Sigmoid colon (tissue), 7 donors: ENCODE measurements around the gene MAN2A2. TPM values are rescaled to one million over a fixed set of nuclear protein-coding genes. Genes with fewer than 3 reads are reported as not detected.

ENCODE experiments used
- DNase-seq: peaks from one replicate; pipeline ENCODE4 v3.0.0-alpha.2; 2019
- H3K27ac ChIP-seq, 4 donors: fragments of 200-600 bp; sonication (generic); one replicate each; pipeline ENCODE4 v1.5.1; 2016 to 2019; ENCODE audit warnings: mild to moderate bottlenecking in 1 of 4
- H3K27me3 ChIP-seq, 3 donors: fragments of 200-600 bp; sonication (generic); one replicate each; pipeline ENCODE4 v1.5.1; 2019; ENCODE audit warnings: mild to moderate bottlenecking in 1 of 3
- H3K36me3 ChIP-seq, 4 donors: fragments of 200-600 bp; sonication (generic); one replicate each; pipeline ENCODE4 v1.5.1; 2016 to 2019
- H3K4me1 ChIP-seq, 4 donors: fragments of 200-600 bp; sonication (generic); one replicate each; pipeline ENCODE4 v1.5.1; 2017 to 2019
- H3K4me3 ChIP-seq, 4 donors: fragments of 200-600 bp; sonication (generic); one replicate each; pipeline ENCODE4 v1.5.1; 2017 to 2019; ENCODE audit warnings: mild to moderate bottlenecking in 2 of 4, moderate library complexity in 1 of 4
- H3K9me3 ChIP-seq, 4 donors: fragments of 200-600 bp in 3 of 4; sonication (generic) in 3 of 4; one replicate each; pipeline versions ENCODE4 v1.5.1 to v1.6.1; 2013 to 2019
- EP300 ChIP-seq, 4 donors: sonication (generic); formaldehyde crosslinking; IDR thresholded peaks; one replicate each; pipeline ENCODE4 v1.6.1; 2017; ENCODE audit warnings: antibody characterized with exemption in 4 of 4
- POLR2A ChIP-seq, 2 donors: fragments of 450-650 bp; IDR thresholded peaks; one replicate each; pipeline ENCODE4 v1.6.1; 2016; ENCODE audit warnings: antibody characterized with exemption in 2 of 2, mild to moderate bottlenecking in 2 of 2, moderate library complexity in 2 of 2
- POLR2AphosphoS5 ChIP-seq, 4 donors: sonication (generic); formaldehyde crosslinking; IDR thresholded peaks; one replicate each; pipeline ENCODE4 v1.6.1; 2017; ENCODE audit warnings: antibody characterized with exemption in 4 of 4
- WGBS, 2 donors: extraction: QIAGEN DNeasy Blood & Tissue Kit; methylation state at CpG; one replicate each; pipeline ENCODE4 v1.1.7; 2013; 5-methylcytosine and 5-hydroxymethylcytosine counted together
- intact Hi-C: fragments of 100-400 bp; cut with DNase I; formaldehyde crosslinking; loops from one replicate; pipeline ENCODE4 v1.15.1; 2023
- polyA plus RNA-seq, 3 donors: library from polyadenylated mRNA; stranded (reverse); fragments of 200-250 nt; gene quantifications; one replicate each; pipeline ENCODE4 v1.2.3, GENCODE V29; 2013
- total RNA-seq, 4 donors: library from RNA; depleted of rRNA; stranded (reverse); fragments of >200 nt; gene quantifications; one replicate each; pipeline ENCODE4 v1.1.0, GENCODE V29; 2016
- TF ChIP-seq, protein P1 (sequence below), 4 experiments: fragments of 450-650 bp in 3 of 4; fragments of 200-600 bp in 1 of 4; IDR thresholded peaks; one replicate each; pipeline ENCODE4 v1.5.1; 2016 to 2019; ENCODE audit warnings: antibody characterized with exemption in 4 of 4, mild to moderate bottlenecking in 3 of 4, moderate library complexity in 2 of 4
- donor health status: healthy with polysubstance abuse.
- donor health status: Bipolar disorder and iron deficiency.
- donor health status: healthy.

MAN2A2 gene
- total and polyA plus RNA-seq, 7 donors: 3.7 to 57.6 (median 31.0) TPM

- intact Hi-C loops: loop anchor here (1.0 to 2.0 kb wide), 2 partner anchors 31 to 93 kb away; partner anchors contain the start of genes HDDC3 and PRC1
- Histone ChIP-seq H3K27me3 (no peaks in the 10 kb centered on the region), H3K4me3 (peak overlapping the region in 2 of 4 donors; percentile 69 to 78), H3K9me3 (no peaks in the 10 kb centered on the region), H3K36me3 (peaks cover 13 to 17% (median 14%) of the 10 kb centered on the region in 4 donors), H3K27ac (peak overlapping the region; percentile 93 to 98 (median 96)), H3K4me1 (peaks cover 0 to 25% (median 21%) of the 10 kb centered on the region in 4 donors)
- 46 to 60% methylated on average over 14 of the region's 14 CpGs for WGBS, 2 donors
- TF ChIP-seq POLR2A (IDR thresholded peaks at IDR 0.05) (no peak), POLR2AphosphoS5 (IDR thresholded peaks at IDR 0.05) (no peak), EP300 (IDR thresholded peaks at IDR 0.05) (no peak)
- TF ChIP-seq, protein P1, sequence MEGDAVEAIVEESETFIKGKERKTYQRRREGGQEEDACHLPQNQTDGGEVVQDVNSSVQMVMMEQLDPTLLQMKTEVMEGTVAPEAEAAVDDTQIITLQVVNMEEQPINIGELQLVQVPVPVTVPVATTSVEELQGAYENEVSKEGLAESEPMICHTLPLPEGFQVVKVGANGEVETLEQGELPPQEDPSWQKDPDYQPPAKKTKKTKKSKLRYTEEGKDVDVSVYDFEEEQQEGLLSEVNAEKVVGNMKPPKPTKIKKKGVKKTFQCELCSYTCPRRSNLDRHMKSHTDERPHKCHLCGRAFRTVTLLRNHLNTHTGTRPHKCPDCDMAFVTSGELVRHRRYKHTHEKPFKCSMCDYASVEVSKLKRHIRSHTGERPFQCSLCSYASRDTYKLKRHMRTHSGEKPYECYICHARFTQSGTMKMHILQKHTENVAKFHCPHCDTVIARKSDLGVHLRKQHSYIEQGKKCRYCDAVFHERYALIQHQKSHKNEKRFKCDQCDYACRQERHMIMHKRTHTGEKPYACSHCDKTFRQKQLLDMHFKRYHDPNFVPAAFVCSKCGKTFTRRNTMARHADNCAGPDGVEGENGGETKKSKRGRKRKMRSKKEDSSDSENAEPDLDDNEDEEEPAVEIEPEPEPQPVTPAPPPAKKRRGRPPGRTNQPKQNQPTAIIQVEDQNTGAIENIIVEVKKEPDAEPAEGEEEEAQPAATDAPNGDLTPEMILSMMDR (IDR thresholded peaks at IDR 0.05): no peak
- DNase-seq: no peak
These were observed 1.7 kb upstream of the MAN2A2 start for GRCh38 chr15:90901175-90902039.

DNA sequence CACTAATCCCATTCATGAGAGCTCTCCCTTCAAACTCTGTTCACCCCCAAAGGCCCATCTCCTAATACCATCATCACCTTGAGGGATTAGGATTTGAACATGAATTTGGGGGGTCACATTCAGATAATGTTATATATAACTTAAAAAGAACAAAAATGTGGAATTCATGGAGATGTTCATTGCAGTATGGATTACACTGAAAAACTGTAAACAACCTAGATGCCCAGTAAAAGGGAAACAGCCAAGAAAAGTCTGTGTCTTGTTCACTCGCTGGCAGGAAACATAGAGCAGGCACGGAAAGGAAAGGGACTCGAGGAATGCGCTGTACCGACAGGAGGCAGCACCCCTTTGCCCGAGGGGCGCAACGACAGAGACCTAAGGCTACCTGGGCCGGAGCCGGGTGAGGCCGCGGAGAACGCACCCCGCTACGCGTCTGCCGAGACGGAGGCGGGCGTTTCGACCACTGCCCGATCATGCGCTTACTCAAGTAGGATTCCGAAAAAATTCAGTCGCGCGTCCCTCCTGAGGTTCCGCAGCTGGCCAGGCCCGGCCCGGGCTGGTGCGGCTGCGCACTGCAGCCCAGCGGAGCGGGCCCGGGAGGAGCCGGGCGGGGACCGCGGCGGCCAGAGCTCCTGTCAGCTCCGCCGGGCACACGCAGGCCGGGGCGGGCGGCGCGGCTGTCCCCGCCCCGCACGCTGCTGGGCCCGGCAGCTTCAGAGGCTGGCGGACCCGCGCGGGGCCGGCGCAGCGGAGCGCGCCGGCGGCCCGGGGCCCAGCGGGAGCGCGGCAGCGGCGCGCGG, 862 bp upstream of the MAN2A2 start:
- Histone ChIP-seq H3K27me3 (no peaks in the 10 kb centered on the region), H3K9me3 (no peaks in the 10 kb centered on the region), H3K4me3 (peak overlapping the region; percentile 48 to 81 (median 74)), H3K27ac (peak overlapping the region; percentile 93 to 98 (median 96)), H3K36me3 (peaks cover 17 to 25% (median 22%) of the 10 kb centered on the region in 4 donors), H3K4me1 (peaks cover 0 to 25% (median 21%) of the 10 kb centered on the region in 4 donors)
- TF ChIP-seq EP300 (IDR thresholded peaks at IDR 0.05): no peak
- TF ChIP-seq POLR2A (IDR thresholded peaks at IDR 0.05): no peak
- TF ChIP-seq POLR2AphosphoS5 (IDR thresholded peaks at IDR 0.05): peak in 3 of 4 donors; percentile 8 to 81 (median 78)
- TF ChIP-seq, protein P1 (IDR thresholded peaks at IDR 0.05): peak; percentile 47 to 84 (median 76)
- intact Hi-C loops: loop anchor here (1.0 to 2.0 kb wide), 2 partner anchors 30 to 93 kb away; partner anchors contain the start of genes HDDC3 and PRC1
- peak; percentile 88 for DNase-seq
- WGBS, 2 donors: 0% methylated on average over 71 of the region's 71 CpGs

GRCh38 chr15:90903733-90904536, 833 bp downstream of the MAN2A2 start:
- no peak for DNase-seq
- WGBS, 2 donors: 51 to 73% methylated on average over 18 of the region's 18 CpGs
- peak overlapping the region; percentile 93 to 98 (median 96) for H3K27ac ChIP-seq
- intact Hi-C loops: loop anchor here (2.0 kb wide), 1 partner anchor 91 kb away; the partner anchor contains the start of gene PRC1
- peaks cover 0 to 25% (median 21%) of the 10 kb centered on the region in 4 donors for H3K4me1 ChIP-seq
- H3K36me3 ChIP-seq: peaks cover 20 to 40% (median 32%) of the 10 kb centered on the region in 4 donors
- H3K27me3 ChIP-seq: no peaks in the 10 kb centered on the region
- TF ChIP-seq POLR2A (IDR thresholded peaks at IDR 0.05) (no peak), POLR2AphosphoS5 (IDR thresholded peaks at IDR 0.05) (no peak), EP300 (IDR thresholded peaks at IDR 0.05) (no peak)
- TF ChIP-seq, protein P1 (IDR thresholded peaks at IDR 0.05): no peak
- no peaks in the 10 kb centered on the region for H3K9me3 ChIP-seq
- H3K4me3 ChIP-seq: peak overlapping the region; percentile 68 to 81 (median 74)

- Histone ChIP-seq H3K9me3 (no peaks in the 10 kb centered on the region), H3K4me1 (peaks cover 0 to 25% (median 21%) of the 10 kb centered on the region in 4 donors), H3K4me3 (no peak overlapping the region), H3K27ac (no peak overlapping the region), H3K27me3 (no peaks in the 10 kb centered on the region), H3K36me3 (peaks cover 24 to 48% (median 38%) of the 10 kb centered on the region in 4 donors)
- DNase-seq: no peak
- 94 to 97% methylated on average over 9 of the region's 9 CpGs for WGBS, 2 donors
- TF ChIP-seq EP300 (IDR thresholded peaks at IDR 0.05) (no peak), POLR2AphosphoS5 (IDR thresholded peaks at IDR 0.05) (no peak), POLR2A (IDR thresholded peaks at IDR 0.05) (no peak)
- TF ChIP-seq, protein P1 (IDR thresholded peaks at IDR 0.05): no peak
- intact Hi-C loops: no loop called here
These were observed 1.6 kb downstream of the MAN2A2 start for GRCh38 chr15:90904746-90905145.
